Subcutaneous adipose tissue (tissue), 4 donors: ENCODE results near the gene EHBP1. TPM values are rescaled to one million over a fixed set of nuclear protein-coding genes. Genes with fewer than 3 reads are reported as not detected.

ENCODE experiments used
- total RNA-seq, 4 donors: library from RNA; depleted of rRNA; stranded (reverse); fragments of >200 nt; gene quantifications; one replicate each; pipeline ENCODE4 v1.1.0, GENCODE V29; 2016
- TF ChIP-seq, protein P1 (sequence below): fragments of 450-650 bp; IDR thresholded peaks from one replicate; pipeline ENCODE4 v1.5.1; 2016; ENCODE audit warnings: low read depth, mild to moderate bottlenecking, control low read depth, antibody characterized with exemption, moderate library complexity

Gene EHBP1
- total RNA-seq, 4 donors from 2014 or later: 77.5 to 145 (median 110) TPM

- TF ChIP-seq, protein P1, sequence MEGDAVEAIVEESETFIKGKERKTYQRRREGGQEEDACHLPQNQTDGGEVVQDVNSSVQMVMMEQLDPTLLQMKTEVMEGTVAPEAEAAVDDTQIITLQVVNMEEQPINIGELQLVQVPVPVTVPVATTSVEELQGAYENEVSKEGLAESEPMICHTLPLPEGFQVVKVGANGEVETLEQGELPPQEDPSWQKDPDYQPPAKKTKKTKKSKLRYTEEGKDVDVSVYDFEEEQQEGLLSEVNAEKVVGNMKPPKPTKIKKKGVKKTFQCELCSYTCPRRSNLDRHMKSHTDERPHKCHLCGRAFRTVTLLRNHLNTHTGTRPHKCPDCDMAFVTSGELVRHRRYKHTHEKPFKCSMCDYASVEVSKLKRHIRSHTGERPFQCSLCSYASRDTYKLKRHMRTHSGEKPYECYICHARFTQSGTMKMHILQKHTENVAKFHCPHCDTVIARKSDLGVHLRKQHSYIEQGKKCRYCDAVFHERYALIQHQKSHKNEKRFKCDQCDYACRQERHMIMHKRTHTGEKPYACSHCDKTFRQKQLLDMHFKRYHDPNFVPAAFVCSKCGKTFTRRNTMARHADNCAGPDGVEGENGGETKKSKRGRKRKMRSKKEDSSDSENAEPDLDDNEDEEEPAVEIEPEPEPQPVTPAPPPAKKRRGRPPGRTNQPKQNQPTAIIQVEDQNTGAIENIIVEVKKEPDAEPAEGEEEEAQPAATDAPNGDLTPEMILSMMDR: no peak
Measured at GRCh38 chr2:62958206-62958605, 252.7 kb downstream of the EHBP1 start.

DNA sequence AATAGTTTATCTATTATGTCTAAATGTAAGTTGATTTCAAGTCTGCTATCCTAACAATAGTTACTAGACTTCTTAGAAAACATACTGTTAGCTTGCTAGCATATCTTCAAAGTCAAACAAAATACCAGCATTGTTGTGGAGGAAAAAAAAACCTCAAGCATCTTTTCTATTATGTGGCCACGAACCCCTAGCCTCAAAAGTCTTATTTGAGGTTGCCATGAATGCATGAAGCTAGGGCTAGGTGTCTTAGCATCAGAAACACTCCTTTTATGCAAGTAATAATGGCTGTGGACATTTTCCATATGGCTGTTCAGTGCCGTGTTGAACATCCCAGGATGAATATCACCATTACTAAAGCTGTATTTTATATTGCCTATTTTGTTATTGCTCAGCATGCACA lies 258.5 kb downstream of the EHBP1 start:
- TF ChIP-seq, protein P1: no peak

DNA sequence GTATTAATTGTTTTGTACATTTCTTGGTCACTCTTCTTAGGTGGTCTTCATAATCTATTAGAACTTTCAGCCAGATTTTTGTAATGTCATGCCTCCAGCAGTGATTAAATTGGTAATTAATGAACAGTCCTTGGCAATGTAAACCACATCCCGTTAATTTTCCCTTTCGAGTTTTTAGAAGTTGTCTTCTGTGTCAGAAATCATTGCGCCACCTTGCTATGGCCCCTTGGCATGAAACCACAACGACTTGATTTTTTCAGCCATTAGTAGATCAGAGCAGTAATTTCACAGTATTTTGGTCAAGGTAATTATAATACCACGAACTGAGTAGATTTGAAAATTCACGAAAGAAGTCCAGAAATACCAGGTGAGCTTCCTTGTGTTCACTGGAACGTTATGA lies 259.2 kb downstream of the EHBP1 start:
- TF ChIP-seq, protein P1: no peak

DNA sequence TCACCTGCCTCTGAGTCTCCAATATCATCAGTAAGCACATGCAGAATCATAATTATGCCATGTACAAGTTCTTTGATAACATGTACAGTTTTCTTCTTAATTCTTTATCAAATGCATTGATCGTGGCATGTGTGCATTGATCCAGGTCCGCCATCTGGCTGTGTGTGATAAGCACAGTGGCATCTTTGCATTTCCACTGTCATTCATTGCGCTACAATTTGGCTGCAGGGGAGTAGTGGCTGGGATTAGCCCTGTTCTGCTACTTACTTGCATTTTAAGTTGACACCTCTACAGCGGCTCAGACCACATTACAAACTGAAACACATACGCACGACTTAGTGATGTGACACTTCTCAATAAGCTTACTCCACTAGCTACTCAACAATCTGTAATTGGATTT lies 261.5 kb downstream of the EHBP1 start:
- TF ChIP-seq, protein P1: no peak

DNA sequence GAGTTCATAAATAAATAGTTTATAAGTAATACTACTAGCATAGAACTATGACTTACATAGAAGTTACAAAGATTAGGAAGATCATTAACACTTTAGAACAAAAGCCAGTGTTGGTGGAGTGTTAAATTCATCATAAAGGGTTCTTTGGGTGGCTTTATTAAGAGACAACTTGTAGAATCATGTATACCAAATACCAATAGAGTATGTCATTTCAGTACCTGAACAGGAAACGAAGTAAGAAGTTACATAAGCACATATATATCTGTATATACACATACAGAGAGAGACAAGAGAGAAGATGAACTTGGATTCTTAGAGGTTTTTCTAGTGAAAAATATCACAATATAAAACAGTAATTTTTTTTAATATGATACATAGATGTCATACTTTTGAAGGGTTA lies 262.7 kb downstream of the EHBP1 start:
- TF ChIP-seq, protein P1: no peak

DNA sequence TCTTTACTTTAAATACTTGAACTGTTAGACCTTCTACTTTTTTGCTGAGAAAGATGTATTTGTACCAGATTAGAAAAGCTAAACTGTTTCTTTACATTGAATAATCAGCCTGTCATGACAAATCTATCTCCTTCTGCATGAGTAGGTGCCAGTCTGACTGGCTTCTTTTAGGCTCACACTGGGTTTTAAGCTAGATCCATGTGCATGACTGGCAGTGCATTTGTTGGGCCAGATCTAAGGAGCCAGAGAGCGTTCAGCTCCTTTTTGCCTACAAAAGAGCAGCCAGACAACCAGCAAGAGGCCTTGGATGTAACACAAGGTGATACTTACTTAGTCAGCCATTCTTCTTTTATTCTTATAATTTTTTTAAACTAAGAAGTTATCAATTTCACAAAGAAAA lies 263.2 kb downstream of the EHBP1 start:
- TF ChIP-seq, protein P1: no peak

GRCh38 chr2:62971936-62972335 lies 266.4 kb downstream of the EHBP1 start:
- TF ChIP-seq, protein P1: no peak
